K562 (cell line): ENCODE measurements around the gene ST7. TPM values are rescaled to one million over a fixed set of nuclear protein-coding genes. Genes with fewer than 3 reads are reported as not detected.

ENCODE experiments used
- CC2D1A ChIP-seq: fragments of 450-650 bp; IDR thresholded peaks from 2 replicates; pipeline ENCODE4 v1.6.1; 2017; ENCODE audit warnings: mild to moderate bottlenecking
- CHD4 ChIP-seq: fragments of 200-600 bp; sonication (generic); IDR thresholded peaks from 3 replicates; pipeline ENCODE4 v1.6.1; 2012; ENCODE audit warnings: low read depth, mild to moderate bottlenecking, mixed read lengths, low read length, inconsistent platforms; ENCODE audit not compliant: insufficient read depth, insufficient replicate concordance, poor library complexity, severe bottlenecking
- E2F3 ChIP-seq: fragments of 250-450 bp; sonication (Bioruptor Pico); IDR thresholded peaks from 2 replicates; pipeline ENCODE4 v1.4.0; 2020; ENCODE audit warnings: mild to moderate bottlenecking
- E2F4 ChIP-seq: sonication (generic); formaldehyde crosslinking; IDR thresholded peaks from 2 replicates; pipeline ENCODE4 v1.8.0; 2022; ENCODE audit warnings: mild to moderate bottlenecking, low read depth, missing genetic modification reagents
- GABPB1 ChIP-seq: sonication (generic); formaldehyde crosslinking; IDR thresholded peaks from 2 replicates; pipeline ENCODE4 v1.8.0; 2022; ENCODE audit warnings: mild to moderate bottlenecking, missing genetic modification reagents
- HDAC8 ChIP-seq: fragments of 450-650 bp; IDR thresholded peaks from 2 replicates; pipeline ENCODE4 v1.6.1; 2016; ENCODE audit warnings: mild to moderate bottlenecking, missing genetic modification characterization, moderate library complexity, missing compliant biosample characterization
- HOMEZ ChIP-seq: fragments of 250-450 bp; sonication (Bioruptor Pico); IDR thresholded peaks from 2 replicates; pipeline ENCODE4 v1.4.0; 2020; ENCODE audit warnings: mild to moderate bottlenecking, moderate library complexity
- HSF4 ChIP-seq: fragments of 250-450 bp; sonication (Bioruptor Pico); IDR thresholded peaks from 2 replicates; pipeline ENCODE4 v2.1.2; 2022; ENCODE audit warnings: mild to moderate bottlenecking, moderate library complexity, borderline replicate concordance
- MAFF ChIP-seq: IDR thresholded peaks from 2 replicates; pipeline ENCODE4 v1.6.1; 2012; ENCODE audit warnings: low read length, improper control_type of control experiment
- MAFG ChIP-seq: fragments of 450-650 bp; conservative IDR thresholded peaks from 2 replicates; pipeline ENCODE4 v1.6.1; 2016; ENCODE audit warnings: missing genetic modification characterization, missing compliant biosample characterization
- MAFK ChIP-seq: IDR thresholded peaks from 2 replicates; pipeline ENCODE4 v1.6.1; 2011; ENCODE audit warnings: low read length, improper control_type of control experiment
- MEF2D ChIP-seq: conservative IDR thresholded peaks from 2 replicates; pipeline ENCODE4 v1.6.1; 2016; ENCODE audit warnings: low read depth, missing genetic modification characterization, missing compliant biosample characterization
- MYBL2 ChIP-seq, 2 experiments: fragments of 450-650 bp in 1 of 2; sonication (generic) in 1 of 2; formaldehyde crosslinking in 1 of 2; IDR thresholded peaks; 2 replicates each; pipeline versions ENCODE4 v1.6.1 to v1.8.1; 2017 to 2022; ENCODE audit warnings: borderline replicate concordance in 1 of 2, inconsistent platforms in 1 of 2, low read depth in 1 of 2, mild to moderate bottlenecking in 1 of 2, missing genetic modification reagents in 1 of 2, moderate library complexity in 1 of 2
- NFIC ChIP-seq: fragments of 450-650 bp; IDR thresholded peaks from 2 replicates; pipeline ENCODE4 v1.6.1; 2017; ENCODE audit warnings: mild to moderate bottlenecking, inconsistent platforms
- OTX1 ChIP-seq: fragments of 450-650 bp; formaldehyde crosslinking; IDR thresholded peaks from 2 replicates; pipeline ENCODE4 v1.4.0; 2022; ENCODE audit warnings: mild to moderate bottlenecking
- SMARCC2 ChIP-seq: fragments of 450-650 bp; IDR thresholded peaks from 2 replicates; pipeline ENCODE4 v1.6.1; 2017; ENCODE audit warnings: antibody characterized with exemption, moderate library complexity, mild to moderate bottlenecking, low read depth
- ZNF561 ChIP-seq: fragments of 450-650 bp; formaldehyde crosslinking; conservative IDR thresholded peaks from 2 replicates; pipeline ENCODE4 v1.4.0; 2020; ENCODE audit warnings: mild to moderate bottlenecking, moderate library complexity
- polyA plus RNA-seq, 8 experiments: library from polyadenylated mRNA; depleted of rRNA in 4 of 8; stranded (reverse) in 5 of 8; unstranded in 3 of 8; fragments of >200 nt; fragmentation: Nextera tagmentation in 2 of 8; fragmentation: Illumina TruSeq in 1 of 8; extraction: Ambion mirVana in 2 of 8; extraction: Trizol in 1 of 8; gene quantifications; 2 replicates each; pipeline versions ENCODE4 v1.2.1 to v1.2.3, GENCODE V29; 2011 to 2014; ENCODE audit warnings: inconsistent platforms in 1 of 8, missing spikeins in 1 of 8
- total RNA-seq, 7 experiments: library from RNA; depleted of rRNA in 6 of 7; stranded (reverse); fragments of >200 nt in 6 of 7; fragmentation: Illumina TruSeq in 2 of 7; extraction: Trizol in 2 of 7; gene quantifications; 2 replicates each; pipeline versions ENCODE4 v1.2.1 to v1.2.3, GENCODE V29; 2011 to 2021; ENCODE audit warnings: low replicate concordance in 1 of 7
- TF ChIP-seq, protein P1 (sequence below), 2 experiments: fragments of 250-450 bp in 1 of 2; fragments of 450-650 bp in 1 of 2; sonication (Bioruptor Pico) in 1 of 2; IDR thresholded peaks; 2 replicates each; pipeline versions ENCODE4 v1.6.1 to v1.8.0; 2016 to 2021; ENCODE audit warnings: mild to moderate bottlenecking in 2 of 2, moderate library complexity in 2 of 2, missing compliant biosample characterization in 1 of 2, missing genetic modification characterization in 1 of 2

ST7 gene
- total and polyA plus RNA-seq, 9 of the 15 experiments (the other 6 are each of a cell fraction or from before 2014, with no cell fraction given) = 23.9 to 56.3 (median 36.9) TPM

GRCh38 chr7:116952635-116953371, 498 bp upstream of the ST7 start (continued):
- TF ChIP-seq MYBL2 (IDR thresholded peaks at IDR 0.05; ENCODE audit: low read depth) (no peak), MYBL2 (CRISPR knock-in tag; IDR thresholded peaks at IDR 0.05; ENCODE audit: borderline replicate concordance) (no peak), NFIC (0 out of 2 replicates have a peak, but pooled peaks have one; percentile 5), HSF4 (CRISPR knock-in tag) (no peak), HDAC8 (tag) (no peak), MAFG (tag) (0 out of 2 replicates have a peak, but pooled peaks have one; percentile 36), E2F3 (CRISPR knock-in tag) (no peak), E2F4 (no peak), ZNF561 (no peak), OTX1 (CRISPR knock-in tag) (no peak), GABPB1 (0 out of 2 replicates have a peak, but pooled peaks have one; percentile 11), CC2D1A (peak; percentile 52; the same call in 1 of the 2 replicates), HOMEZ (CRISPR knock-in tag) (no peak), MAFK (peak; percentile 15; the same call in 1 of the 2 replicates), MAFF (0 out of 2 replicates have a peak, but pooled peaks have one; percentile 11), MEF2D (0 out of 2 replicates have a peak, but pooled peaks have one; percentile 39), SMARCC2 (peak; percentile 47), CHD4 (no peak)
- TF ChIP-seq, protein P1, sequence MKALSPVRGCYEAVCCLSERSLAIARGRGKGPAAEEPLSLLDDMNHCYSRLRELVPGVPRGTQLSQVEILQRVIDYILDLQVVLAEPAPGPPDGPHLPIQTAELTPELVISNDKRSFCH (CRISPR knock-in tag; IDR thresholded peaks at IDR 0.05) = no peak
- TF ChIP-seq, protein P1 (tag; IDR thresholded peaks at IDR 0.05) = peak; percentile 45; the same call in 1 of the 2 replicates
